Head of caudate nucleus (tissue), 42 donors: ENCODE data around the gene C1QTNF1.

ENCODE experiments used
- DNase-seq, 42 donors: peaks; one replicate each; pipeline versions ENCODE4 v3.0.0 to v3.0.0-alpha.2; 2020 to 2021; ENCODE audit warnings: mixed read lengths in 7 of 42
- intact Hi-C: fragments of 100-400 bp; cut with DNase I; formaldehyde crosslinking; loops from one replicate; pipeline ENCODE4 v1.15.0; 2022

Gene C1QTNF1

GRCh38 chr17:79023886-79024771 lies at the start of gene C1QTNF1:
TSS of gene C1QTNF1 (plus strand) at chr17:79024169. CDS start at chr17:79043969, 19,800 bp downstream.
- intact Hi-C loops, result no loop called here
- peak in 15 of 42 donors; percentile 5 to 45 (median 27) for DNase-seq

GRCh38 chr17:78974635-78975591 lies 49.1 kb upstream of the C1QTNF1 start:
- intact Hi-C loops, result loop anchor here (10.0 kb wide), 1 partner anchor 70 kb away; the partner anchor contains the start of gene CEP295NL
- peak in 12 of 42 donors; percentile 16 to 58 (median 34) for DNase-seq

GRCh38 chr17:78976907-78977680 lies 46.9 kb upstream of the C1QTNF1 start:
- intact Hi-C loops, result loop anchor here (10.0 kb wide), 1 partner anchor 72 kb away; the partner anchor contains the start of gene CEP295NL
- DNase-seq, result no peak

DNA sequence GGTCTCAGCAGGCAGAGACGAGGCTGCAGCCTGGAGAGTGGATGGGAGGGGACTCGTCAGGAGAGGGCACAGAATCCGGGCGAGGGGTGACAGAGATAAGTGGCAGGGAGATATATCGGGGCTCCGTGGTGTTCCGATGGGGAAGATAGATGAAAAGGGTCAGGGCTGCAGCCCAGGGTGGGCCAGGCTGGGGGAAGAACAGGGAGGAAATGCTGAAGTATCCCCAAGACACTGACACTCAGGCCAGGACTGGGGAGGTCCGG lies 46.4 kb upstream of the C1QTNF1 start:
- no peak for DNase-seq
- intact Hi-C loops, result loop anchor here (10.0 kb wide), 1 partner anchor 73 kb away; the partner anchor contains the start of gene CEP295NL

GRCh38 chr17:78977997-78978973 lies 45.7 kb upstream of the C1QTNF1 start:
- no peak for DNase-seq
- intact Hi-C loops, result loop anchor here (10.0 kb wide), 1 partner anchor 73 kb away; the partner anchor contains the start of gene CEP295NL

DNA sequence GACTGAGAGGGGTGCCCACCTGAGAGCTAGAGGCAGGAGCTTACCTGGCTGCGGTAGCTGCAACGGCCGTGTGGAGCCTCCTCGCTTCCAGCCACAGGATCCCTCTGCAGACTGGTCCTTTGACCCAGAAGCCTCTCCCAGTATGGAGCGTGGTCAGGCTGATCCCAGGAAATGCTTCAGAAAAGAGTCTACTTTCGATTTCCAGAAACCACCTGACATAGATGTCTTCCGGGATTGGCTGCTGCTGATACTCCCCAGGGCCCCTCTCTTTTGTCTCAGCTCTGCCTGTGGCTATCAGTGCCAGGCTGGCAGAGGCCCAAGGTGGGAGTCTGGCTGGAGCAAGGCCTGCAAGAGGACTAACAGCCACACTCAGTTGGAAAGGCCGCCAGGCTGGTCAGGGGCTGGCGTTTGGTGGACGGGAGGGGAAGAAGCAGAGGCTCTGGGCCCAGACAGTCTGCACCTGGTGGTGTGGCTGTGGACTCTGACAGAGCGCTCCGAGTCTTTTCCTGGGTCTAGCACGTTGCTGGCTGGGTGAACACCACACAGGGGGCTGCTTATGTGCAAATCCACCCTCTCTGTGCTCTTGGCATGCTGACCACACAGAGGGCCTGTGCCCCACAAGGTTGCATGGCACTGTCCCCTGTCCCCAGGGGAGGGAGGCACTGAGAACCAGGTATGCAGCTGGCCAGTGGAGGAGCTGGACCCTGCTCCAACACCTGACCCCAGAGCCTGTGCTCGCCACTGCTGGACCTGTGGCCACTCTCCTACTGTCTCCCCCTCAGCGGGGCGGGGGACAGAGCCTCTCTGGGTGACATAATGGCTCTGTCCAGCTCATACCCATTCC lies 44.0 kb upstream of the C1QTNF1 start, which contains the start of gene LGALS3BP:
Gene LGALS3BP (minus strand): TSS at position 144 of the 844 bp plus-strand sequence. CDS start 2,732 bp downstream, outside the sequence.
- intact Hi-C loops, result loop anchor here (10.0 kb wide), 1 partner anchor 75 kb away; the partner anchor contains the start of gene CEP295NL
- peak; percentile 60 to 93 (median 83) for DNase-seq

DNA sequence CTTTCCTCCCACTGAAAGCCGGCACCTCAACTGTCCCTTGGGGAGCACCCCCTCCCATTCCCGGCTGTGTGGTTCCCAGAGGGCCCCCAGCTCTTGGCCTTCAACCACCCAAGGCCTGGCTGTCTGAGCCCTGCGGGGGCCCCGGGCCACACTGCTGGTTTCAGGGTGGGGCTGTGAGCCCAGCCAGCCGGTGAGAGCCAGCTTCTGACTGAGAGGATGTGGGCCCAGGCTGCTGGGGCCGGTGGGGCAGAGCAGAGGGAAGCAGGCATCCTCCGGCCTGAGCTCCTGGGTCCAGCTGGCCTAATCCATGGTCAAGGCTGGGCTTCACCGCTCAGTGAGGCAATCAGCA lies 43.4 kb upstream of the C1QTNF1 start:
- intact Hi-C loops, result no loop called here
- no peak for DNase-seq

- DNase-seq, result no peak
- intact Hi-C loops, result no loop called here
These were observed 42.7 kb upstream of the C1QTNF1 start for GRCh38 chr17:78981010-78981888.

- intact Hi-C loops, result no loop called here
- DNase-seq, result no peak
These were observed 38.6 kb upstream of the C1QTNF1 start for GRCh38 chr17:78985395-78985794.

- intact Hi-C loops, result no loop called here
- DNase-seq, result peak in 11 of 42 donors; percentile 25 to 71 (median 54)
These were observed 37.8 kb upstream of the C1QTNF1 start for GRCh38 chr17:78986048-78986648.

- intact Hi-C loops, result no loop called here
- peak in 1 of 42 donors; percentile 52 for DNase-seq
These were observed 37.2 kb upstream of the C1QTNF1 start for GRCh38 chr17:78986649-78987328.

GRCh38 chr17:78988152-78988551 lies 35.8 kb upstream of the C1QTNF1 start:
- intact Hi-C loops, result no loop called here
- no peak for DNase-seq

GRCh38 chr17:78990349-78991016 lies 33.5 kb upstream of the C1QTNF1 start:
- peak in 4 of 42 donors; percentile 4 to 15 (median 8) for DNase-seq
- intact Hi-C loops, result no loop called here
